Liver (tissue), 9 donors: ENCODE results near the gene ZNF473. TPM values are rescaled to one million over a fixed set of nuclear protein-coding genes. Genes with fewer than 3 reads are reported as not detected.

Source experiments
- DNase-seq: peaks from one replicate; pipeline ENCODE4 v3.0.0-alpha.2; 2017; ENCODE audit warnings: low spot score
- H3K27ac ChIP-seq, 2 donors: one replicate each; pipeline ENCODE4 v1.7.0; 2013; ENCODE audit warnings: inconsistent platforms in 2 of 2, low read length in 2 of 2, control low read depth in 1 of 2, low read depth in 1 of 2, mild to moderate bottlenecking in 1 of 2
- H3K27me3 ChIP-seq, 4 donors: one replicate each; pipeline versions ENCODE4 v1.6.1 to v1.7.0; 2013; ENCODE audit warnings: low read length in 3 of 4, inconsistent platforms in 1 of 4, mild to moderate bottlenecking in 1 of 4, moderate library complexity in 1 of 4; ENCODE audit not compliant: control insufficient read depth in 4 of 4, insufficient read depth in 4 of 4
- H3K36me3 ChIP-seq, 4 donors: one replicate each; pipeline versions ENCODE4 v1.6.1 to v1.7.0; 2013; ENCODE audit warnings: low read length in 3 of 4, mild to moderate bottlenecking in 3 of 4, low read depth in 1 of 4, moderate library complexity in 1 of 4; ENCODE audit not compliant: control insufficient read depth in 4 of 4, insufficient read depth in 3 of 4
- H3K4me1 ChIP-seq, 4 donors: one replicate each; pipeline versions ENCODE4 v1.6.1 to v1.7.0; 2013; ENCODE audit warnings: low read length in 3 of 4, mild to moderate bottlenecking in 3 of 4, moderate library complexity in 1 of 4; ENCODE audit not compliant: control insufficient read depth in 4 of 4, insufficient read depth in 4 of 4
- H3K4me3 ChIP-seq, 3 donors: one replicate each; pipeline versions ENCODE4 v1.6.1 to v1.7.0; 2013; ENCODE audit warnings: low read length in 3 of 3, control low read depth in 1 of 3, low read depth in 1 of 3, mild to moderate bottlenecking in 1 of 3
- H3K9ac ChIP-seq, 2 donors: one replicate each; pipeline ENCODE4 v1.7.0; 2013; ENCODE audit warnings: low read length in 2 of 2, mild to moderate bottlenecking in 2 of 2, moderate library complexity in 2 of 2, control low read depth in 1 of 2, low read depth in 1 of 2
- H3K9me3 ChIP-seq, 4 donors: one replicate each; pipeline versions ENCODE4 v1.6.1 to v1.7.0; 2013; ENCODE audit warnings: low read length in 3 of 4; ENCODE audit not compliant: control insufficient read depth in 4 of 4
- ATF3 ChIP-seq: IDR thresholded peaks from 2 replicates; pipeline ENCODE4 v1.6.1; 2016; ENCODE audit warnings: antibody characterized with exemption
- CTCF ChIP-seq: fragments of 150-350 bp; IDR thresholded peaks from 2 replicates; pipeline ENCODE4 v1.5.1; 2017; ENCODE audit warnings: improper control_type of control experiment, low read depth, low read length; ENCODE audit not compliant: missing input control
- EGR1 ChIP-seq, 2 donors: IDR thresholded peaks; 2 replicates each; pipeline ENCODE4 v1.6.1; 2016 to 2018; ENCODE audit warnings: antibody characterized with exemption in 2 of 2, low read depth in 2 of 2
- FOXA1 ChIP-seq: IDR thresholded peaks from 2 replicates; pipeline ENCODE4 v1.6.1; 2016; ENCODE audit warnings: antibody characterized with exemption
- FOXA2 ChIP-seq: IDR thresholded peaks from 2 replicates; pipeline ENCODE4 v1.6.1; 2016; ENCODE audit warnings: antibody characterized with exemption
- GABPA ChIP-seq, 2 donors: IDR thresholded peaks in 1 of 2; conservative IDR thresholded peaks in 1 of 2; 2 replicates each; pipeline ENCODE4 v1.6.1; 2016; ENCODE audit warnings: antibody characterized with exemption in 2 of 2, mild to moderate bottlenecking in 1 of 2, moderate library complexity in 1 of 2
- HNF4A ChIP-seq, 2 donors: conservative IDR thresholded peaks; 2 replicates each; pipeline ENCODE4 v1.6.1; 2016; ENCODE audit warnings: antibody characterized with exemption in 2 of 2, mild to moderate bottlenecking in 2 of 2
- HNF4G ChIP-seq: IDR thresholded peaks from 2 replicates; pipeline ENCODE4 v1.6.1; 2016; ENCODE audit warnings: antibody characterized with exemption
- JUND ChIP-seq, 2 donors: IDR thresholded peaks; 2 replicates each; pipeline ENCODE4 v1.6.1; 2016; ENCODE audit warnings: antibody characterized with exemption in 2 of 2
- MAX ChIP-seq: IDR thresholded peaks from 2 replicates; pipeline ENCODE4 v1.6.1; 2016; ENCODE audit warnings: antibody characterized with exemption
- NR2F2 ChIP-seq: IDR thresholded peaks from 2 replicates; pipeline ENCODE4 v1.6.1; 2016; ENCODE audit warnings: antibody characterized with exemption
- RAD21 ChIP-seq, 2 donors: IDR thresholded peaks; 2 replicates each; pipeline ENCODE4 v1.6.1; 2016; ENCODE audit warnings: antibody characterized with exemption in 2 of 2, mild to moderate bottlenecking in 2 of 2
- REST ChIP-seq: IDR thresholded peaks from 2 replicates; pipeline ENCODE4 v1.6.1; 2016; ENCODE audit warnings: antibody characterized with exemption, mild to moderate bottlenecking
- RXRA ChIP-seq, 2 donors: IDR thresholded peaks; 2 replicates each; pipeline ENCODE4 v1.6.1; 2017 to 2018; ENCODE audit warnings: antibody characterized with exemption in 2 of 2, mild to moderate bottlenecking in 1 of 2
- SP1 ChIP-seq: IDR thresholded peaks from 2 replicates; pipeline ENCODE4 v1.6.1; 2018; ENCODE audit warnings: antibody characterized with exemption, mild to moderate bottlenecking
- TAF1 ChIP-seq: conservative IDR thresholded peaks from 2 replicates; pipeline ENCODE4 v1.6.1; 2016; ENCODE audit warnings: antibody characterized with exemption, mild to moderate bottlenecking
- YY1 ChIP-seq: IDR thresholded peaks from 2 replicates; pipeline ENCODE4 v1.6.1; 2016; ENCODE audit warnings: antibody characterized with exemption, mild to moderate bottlenecking
- ZBTB33 ChIP-seq: IDR thresholded peaks from 2 replicates; pipeline ENCODE4 v1.6.1; 2016; ENCODE audit warnings: antibody characterized with exemption
- WGBS: extraction: QIAGEN DNeasy Blood & Tissue Kit; methylation state at CpG from one replicate; pipeline ENCODE4 v1.1.7; 2013; 5-methylcytosine and 5-hydroxymethylcytosine counted together
- polyA plus RNA-seq, 2 donors: library from polyadenylated mRNA; stranded (reverse) in 1 of 2; unstranded in 1 of 2; fragments of 200-250 nt in 1 of 2; fragments of >200 nt in 1 of 2; fragmentation: Nextera tagmentation in 1 of 2; extraction: Ambion mirVana in 1 of 2; gene quantifications; one replicate each; pipeline versions ENCODE4 v1.2.1 to v1.2.3, GENCODE V29; 2013 to 2015
- total RNA-seq, 2 donors: library from RNA; depleted of rRNA; stranded (reverse); fragments of >200 nt; gene quantifications; one replicate each; pipeline ENCODE4 v1.2.3, GENCODE V29; 2014
- donor health status: healthy.
- donor health status: healthy.
- donor health status: healthy.
- donor health status: healthy.
- donor health status: healthy.

Gene ZNF473
- total and polyA plus RNA-seq, 4 donors = 0.92 to 4.0 (median 2.8) TPM

GRCh38 chr19:50001775-50002174 is 24.0 kb upstream of the ZNF473 start:
- Histone ChIP-seq H3K9me3 (no peaks in the 10 kb centered on the region), H3K36me3 (peaks cover 15 to 86% (median 38%) of the 10 kb centered on the region in 4 donors), H3K9ac (no peak overlapping the region), H3K27ac (no peak overlapping the region), H3K4me3 (no peak overlapping the region), H3K4me1 (peaks cover 0 to 3% (median 0%) of the 10 kb centered on the region in 4 donors), H3K27me3 (no peaks in the 10 kb centered on the region)
- WGBS = 91% methylated on average over 8 of the region's 8 CpGs
- DNase-seq = no peak
- TF ChIP-seq RAD21 (IDR thresholded peaks at IDR 0.05) (no peak), SP1 (no peak), YY1 (no peak), TAF1 (no peak), FOXA1 (no peak), HNF4G (no peak), FOXA2 (no peak), EGR1 (IDR thresholded peaks at IDR 0.05; ENCODE audit: low read depth in 2 of 2) (no peak), JUND (IDR thresholded peaks at IDR 0.05) (no peak)

- H3K27ac ChIP-seq = no peak overlapping the region
- TF ChIP-seq JUND (IDR thresholded peaks at IDR 0.05) = no peak
- TF ChIP-seq HNF4A (conservative IDR thresholded peaks at IDR 0.05) = no peak
- no peak for TF ChIP-seq MAX
- TF ChIP-seq HNF4G = no peak
- no peak for TF ChIP-seq ZBTB33
- TF ChIP-seq YY1 = no peak
- no peak for TF ChIP-seq NR2F2
- TF ChIP-seq FOXA1 = no peak
- TF ChIP-seq GABPA (IDR thresholded peaks at IDR 0.05 in 1 of 2, conservative IDR thresholded peaks at IDR 0.05 in 1 of 2) = no peak
- TF ChIP-seq RAD21 (IDR thresholded peaks at IDR 0.05) = no peak
- TF ChIP-seq RXRA (IDR thresholded peaks at IDR 0.05) = no peak
- TF ChIP-seq TAF1 = no peak
- TF ChIP-seq EGR1 (IDR thresholded peaks at IDR 0.05; ENCODE audit: low read depth in 2 of 2) = no peak
- TF ChIP-seq REST = no peak
- TF ChIP-seq CTCF = no peak
- no peak for TF ChIP-seq SP1
- no peak for TF ChIP-seq ATF3
- H3K9me3 ChIP-seq = no peaks in the 10 kb centered on the region
- H3K4me1 ChIP-seq = peaks cover 0 to 3% (median 0%) of the 10 kb centered on the region in 4 donors
- H3K4me3 ChIP-seq = no peak overlapping the region
- WGBS = 88% methylated on average over 6 of the region's 6 CpGs
- no peak overlapping the region for H3K9ac ChIP-seq
- H3K36me3 ChIP-seq = peaks cover 12 to 87% (median 43%) of the 10 kb centered on the region in 4 donors
- no peak for DNase-seq
- no peaks in the 10 kb centered on the region for H3K27me3 ChIP-seq
Observed at GRCh38 chr19:50002386-50002960, 23.3 kb upstream of the ZNF473 start.
